OCI-LY3 (cell line): Measurements from ENCODE around the gene FAH.

Experiments
- CTCF ChIP-seq: fragments of 200-600, 300-600 bp; sonication (generic); IDR thresholded peaks from 2 replicates; pipeline ENCODE4 v1.5.1; 2014; ENCODE audit warnings: antibody characterized with exemption, low read length, low read depth
- EZH2phosphoT487 ChIP-seq: fragments of 200-600 bp; shearing (Covaris generic); IDR thresholded peaks from 2 replicates; pipeline ENCODE4 v1.6.1; 2018; ENCODE audit warnings: antibody characterized with exemption, mixed run types, low read depth

DNA sequence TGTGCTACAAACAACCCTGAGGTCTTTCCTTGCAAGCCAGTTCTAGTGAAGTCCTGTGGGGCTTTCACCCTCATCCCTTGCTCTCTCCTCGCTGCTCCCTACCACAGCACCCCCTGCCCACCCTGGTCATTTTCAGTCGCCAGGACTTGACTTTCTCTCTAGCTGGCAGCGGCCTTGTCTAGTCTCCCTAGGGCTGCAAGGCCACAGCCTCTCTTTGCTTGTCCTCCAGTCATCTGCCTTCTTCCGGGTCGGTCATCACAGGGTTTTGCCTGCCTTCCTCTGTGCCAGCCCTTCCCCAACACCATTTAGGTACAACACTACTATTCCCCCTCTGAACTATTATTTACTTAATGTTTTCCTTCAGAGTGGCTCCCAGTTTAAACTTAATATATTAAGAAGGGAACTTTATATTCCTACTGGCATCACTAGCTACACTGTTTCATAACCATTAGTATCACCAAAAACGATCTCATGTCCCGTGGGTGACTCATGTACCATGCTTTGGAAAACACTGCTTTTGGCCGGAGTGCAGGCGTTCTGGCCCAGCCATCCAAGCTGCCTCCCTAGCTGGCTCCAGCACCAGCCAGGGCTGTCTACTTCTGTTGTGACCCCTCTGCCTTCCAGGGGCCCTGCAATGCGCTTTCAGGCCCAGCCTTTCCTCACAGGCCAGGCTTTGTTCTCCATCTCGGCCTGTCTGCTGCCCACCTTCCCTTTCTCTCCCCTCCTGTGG lies 21.4 kb downstream of the FAH start:
- TF ChIP-seq CTCF (no peak), EZH2phosphoT487 (no peak)
